Measurements from ENCODE around the gene CAP1. TPM values are rescaled to one million over a fixed set of nuclear protein-coding genes. Genes with fewer than 3 reads are reported as not detected.

CAP1 gene
- total RNA-seq, 1 donor from 2014 or later, result 252 TPM

- H3K4me3 ChIP-seq, result no peak overlapping the region
- no peak overlapping the region for H3K27ac ChIP-seq
- intact Hi-C loops (cut with DNase I), result no loop called here
- H3K9me3 ChIP-seq, result no peaks in the 10 kb centered on the region
- H3K27me3 ChIP-seq, result no peaks in the 10 kb centered on the region
- no peak for TF ChIP-seq CTCF (IDR thresholded peaks at IDR 0.05)
- H3K4me1 ChIP-seq, result no peaks in the 10 kb centered on the region
- DNase-seq (ENCODE audit: low spot score in 2 of 2), result no peak
- H3K36me3 ChIP-seq, result peaks cover 11 to 16% of the 10 kb centered on the region in 2 donors
Observed at GRCh38 chr1:40095806-40096205, 55.3 kb downstream of the CAP1 start.

DNA sequence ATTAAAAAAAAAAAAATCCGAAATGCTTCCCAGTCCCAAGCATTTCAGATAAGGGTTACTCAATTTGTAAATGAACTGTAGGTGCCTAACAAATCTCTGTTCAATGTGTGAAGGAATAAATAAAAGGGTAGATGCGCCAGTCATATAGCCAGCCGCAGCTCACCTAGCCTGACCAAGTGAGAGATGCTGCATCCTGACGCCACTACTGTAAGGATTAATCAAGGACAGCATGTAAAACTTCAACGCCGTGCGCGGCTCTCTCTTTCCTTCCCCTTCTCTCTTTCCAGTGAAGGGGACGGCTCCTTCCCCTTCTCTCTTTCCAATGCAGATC is 56.1 kb downstream of the CAP1 start:
- Histone ChIP-seq H3K27ac (peak overlapping the region; percentile 49 to 63), H3K4me3 (peak overlapping the region; percentile 69 to 90), H3K4me1 (no peaks in the 10 kb centered on the region), H3K36me3 (peaks cover 3 to 8% of the 10 kb centered on the region in 2 donors), H3K27me3 (no peaks in the 10 kb centered on the region), H3K9me3 (no peaks in the 10 kb centered on the region)
- intact Hi-C loops (cut with DNase I), result no loop called here
- TF ChIP-seq CTCF (IDR thresholded peaks at IDR 0.05), result no peak
- DNase-seq (ENCODE audit: low spot score in 2 of 2), result no peak

- peak within 1 kb of the TSS; percentile 49 to 63 for H3K27ac ChIP-seq
- intact Hi-C loops (cut with DNase I), result no loop called here
- H3K4me1 ChIP-seq, result no peaks in the 10 kb centered on the region
- H3K36me3 ChIP-seq, result peaks cover 0 to 2% of the 10 kb centered on the region in 2 donors
- peak in 1 of 3 experiments; percentile 28 for TF ChIP-seq CTCF (IDR thresholded peaks at IDR 0.05)
- H3K9me3 ChIP-seq, result no peaks in the 10 kb centered on the region
- no peaks in the 10 kb centered on the region for H3K27me3 ChIP-seq
- H3K4me3 ChIP-seq, result peak within 1 kb of the TSS; percentile 69 to 90
- peak in 1 of 2 donors; percentile 84 for DNase-seq (ENCODE audit: low spot score in 2 of 2)
Observed at GRCh38 chr1:40096977-40097782, 56.7 kb downstream of the CAP1 start, which contains the start of gene PPT1. Gene PPT1 (minus strand): TSS chr1:40097252. CDS start chr1:40097238, 14 bp downstream.

DNA sequence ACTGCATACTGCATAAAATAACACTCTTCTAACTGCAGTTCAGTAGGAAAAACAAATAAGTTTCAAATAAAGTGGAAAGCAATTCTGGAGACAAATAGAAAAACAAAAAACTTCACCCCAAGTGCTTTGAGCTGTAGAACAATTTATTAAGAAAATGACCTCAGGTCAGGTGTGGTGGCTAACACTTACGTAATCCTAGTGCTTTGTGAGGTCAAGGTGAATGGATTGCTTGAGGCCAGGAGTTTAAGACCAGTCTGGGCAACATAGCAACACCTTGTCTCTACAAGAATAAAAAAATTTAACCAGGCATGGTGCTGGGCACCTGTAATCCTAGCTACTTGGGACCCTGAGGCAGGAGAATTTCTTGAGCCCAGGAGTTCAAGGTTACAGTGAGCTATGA is 61.5 kb downstream of the CAP1 start:
- H3K27ac ChIP-seq, result no peak overlapping the region
- no peaks in the 10 kb centered on the region for H3K36me3 ChIP-seq
- no peak for TF ChIP-seq CTCF (IDR thresholded peaks at IDR 0.05)
- H3K9me3 ChIP-seq, result peaks cover 0 to 6% of the 10 kb centered on the region in 2 donors
- DNase-seq (ENCODE audit: low spot score in 2 of 2), result no peak
- no peak overlapping the region for H3K4me3 ChIP-seq
- intact Hi-C loops (cut with DNase I), result no loop called here
- H3K4me1 ChIP-seq, result no peaks in the 10 kb centered on the region
- H3K27me3 ChIP-seq, result no peaks in the 10 kb centered on the region

DNA sequence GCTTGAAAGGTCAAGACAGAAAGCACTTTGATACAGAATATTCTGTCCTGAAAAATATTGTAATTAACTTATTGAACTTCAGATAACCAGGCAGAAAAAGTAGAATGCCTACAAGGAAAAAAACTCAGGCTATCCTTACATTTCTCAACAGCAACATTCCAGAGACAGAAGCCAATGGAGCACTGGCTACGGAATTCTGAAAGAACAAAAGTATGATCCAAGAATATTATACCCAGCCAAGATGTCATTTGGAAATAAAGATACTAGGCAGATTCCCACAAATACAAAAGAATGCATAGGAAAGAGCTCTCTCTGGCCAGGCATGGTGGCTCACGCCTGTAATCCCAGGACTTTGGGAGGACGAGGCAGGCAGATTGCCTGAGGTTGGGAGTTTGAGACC is 62.4 kb downstream of the CAP1 start:
- Histone ChIP-seq H3K36me3 (no peaks in the 10 kb centered on the region), H3K9me3 (peaks cover 0 to 6% of the 10 kb centered on the region in 2 donors), H3K27ac (no peak overlapping the region), H3K4me1 (no peaks in the 10 kb centered on the region), H3K4me3 (no peak overlapping the region), H3K27me3 (no peaks in the 10 kb centered on the region)
- intact Hi-C loops (cut with DNase I), result no loop called here
- no peak for TF ChIP-seq CTCF (IDR thresholded peaks at IDR 0.05)
- no peak for DNase-seq (ENCODE audit: low spot score in 2 of 2)

All from ascending aorta (tissue), 2 donors.